HG03469 (cell line): Measurements from ENCODE around the gene RAD54L.
"Not testable (repeated sequence)": the region's sequence is repeated elsewhere in the genome, so short reads cannot be mapped to it uniquely, and the experiment has no call there.

Experiments used
- ATAC-seq: cut with Tn5 transposase; IDR thresholded peaks from one replicate; pipeline ENCODE4 v1.9.1; 2021; ENCODE audit warnings: mild to moderate bottlenecking, moderate library complexity, moderate number of reproducible peaks; ENCODE audit not compliant: unreplicated experiment

Gene RAD54L

GRCh38 chr1:46247436-46248121, at the start of gene RAD54L:
TSS of gene RAD54L (plus strand) at chr1:46247763. CDS start at chr1:46248406, 643 bp downstream.
- ATAC-seq, result peak; percentile 79

GRCh38 chr1:46197964-46198811, 49.4 kb upstream of the RAD54L start, which contains the start of gene POMGNT1:
TSS of gene POMGNT1 (minus strand) at chr1:46198434. CDS start at chr1:46197821, 613 bp downstream.
- ATAC-seq, result peak; percentile 53

GRCh38 chr1:46199233-46199749, 48.3 kb upstream of the RAD54L start:
- no peak for ATAC-seq

- ATAC-seq, result no peak
These were observed 43.7 kb upstream of the RAD54L start for GRCh38 chr1:46203738-46204405.

- no peak for ATAC-seq
These were observed 43.2 kb upstream of the RAD54L start for GRCh38 chr1:46204406-46204742.

GRCh38 chr1:46205141-46205540, 42.4 kb upstream of the RAD54L start:
- ATAC-seq, result no peak

- ATAC-seq, result no peak
These were observed 41.8 kb upstream of the RAD54L start for GRCh38 chr1:46205791-46206190.

- no peak for ATAC-seq
These were observed 41.2 kb upstream of the RAD54L start for GRCh38 chr1:46206399-46206798.

- ATAC-seq, result no peak
These were observed 37.0 kb upstream of the RAD54L start for GRCh38 chr1:46210561-46210960.

- ATAC-seq, result no peak
These were observed 36.5 kb upstream of the RAD54L start for GRCh38 chr1:46211051-46211450.

GRCh38 chr1:46215504-46215903, 32.1 kb upstream of the RAD54L start:
- ATAC-seq, result no peak

- no peak for ATAC-seq
These were observed 29.1 kb upstream of the RAD54L start for GRCh38 chr1:46218443-46218842.

GRCh38 chr1:46219551-46220520, 27.7 kb upstream of the RAD54L start:
- ATAC-seq, result no peak

GRCh38 chr1:46220808-46221207, 26.8 kb upstream of the RAD54L start:
- ATAC-seq, result no peak

GRCh38 chr1:46221749-46222148, 25.8 kb upstream of the RAD54L start:
- no peak for ATAC-seq

GRCh38 chr1:46223055-46223454, 24.5 kb upstream of the RAD54L start:
- not testable (repeated sequence) for ATAC-seq

- ATAC-seq, result no peak
These were observed 24.1 kb upstream of the RAD54L start for GRCh38 chr1:46223472-46223943.

- ATAC-seq, result no peak
These were observed 22.6 kb upstream of the RAD54L start for GRCh38 chr1:46224966-46225365.

GRCh38 chr1:46231231-46231630, 16.3 kb upstream of the RAD54L start:
- ATAC-seq, result not testable (repeated sequence)

GRCh38 chr1:46236882-46237281, 10.7 kb upstream of the RAD54L start:
- no peak for ATAC-seq
